Right atrium auricular region (tissue), 2 donors: ENCODE results near the gene CSH1. TPM values are rescaled to one million over a fixed set of nuclear protein-coding genes. Genes with fewer than 3 reads are reported as not detected.
"Not testable (repeated sequence)": the region's sequence is repeated elsewhere in the genome, so short reads cannot be mapped to it uniquely, and the experiment has no call there.

ENCODE experiments used
- DNase-seq: peaks from one replicate; pipeline ENCODE4 v3.0.0-alpha.2; 2019; ENCODE audit warnings: low spot score
- H3K27ac ChIP-seq, 2 donors: fragments of 200-600 bp; sonication (generic); 1 replicate in 1 of 2; 2 replicates in 1 of 2; pipeline ENCODE4 v1.5.1; 2016 to 2019
- H3K27me3 ChIP-seq, 2 donors: fragments of 200-600 bp; sonication (generic); one replicate each; pipeline versions ENCODE4 v1.5.1 to v1.6.0; 2017 to 2019
- H3K36me3 ChIP-seq: fragments of 200-600 bp; sonication (generic); one replicate; pipeline ENCODE4 v1.5.1; 2016
- H3K4me1 ChIP-seq, 2 donors: fragments of 200-600 bp; sonication (generic); one replicate each; pipeline versions ENCODE4 v1.5.1 to v1.6.0; 2017 to 2019
- H3K4me3 ChIP-seq, 2 donors: fragments of 200-600 bp; sonication (generic); 1 replicate in 1 of 2; 2 replicates in 1 of 2; pipeline ENCODE4 v1.5.1; 2017 to 2019; ENCODE audit warnings: mild to moderate bottlenecking in 1 of 2, moderate library complexity in 1 of 2
- H3K9me3 ChIP-seq, 2 donors: fragments of 200-600 bp; sonication (generic); one replicate each; pipeline ENCODE4 v1.5.1; 2019
- CTCF ChIP-seq, 2 donors: fragments of 200-600 bp; sonication (generic); IDR thresholded peaks; one replicate each; pipeline ENCODE4 v1.5.1; 2019; ENCODE audit warnings: antibody characterized with exemption in 2 of 2
- total RNA-seq, 2 donors: library from RNA; depleted of rRNA; stranded (reverse); fragments of >200 nt; gene quantifications; one replicate each; pipeline ENCODE4 v1.1.0, GENCODE V29; 2016

Gene CSH1
- total RNA-seq, 2 donors from 2014 or later = not detected

- Histone ChIP-seq H3K27ac (no peak overlapping the region), H3K4me1 (peaks cover 0 to 7% of the 10 kb centered on the region in 2 donors), H3K36me3 (no peaks in the 10 kb centered on the region), H3K9me3 (no peaks in the 10 kb centered on the region), H3K27me3 (no peaks in the 10 kb centered on the region), H3K4me3 (no peak overlapping the region)
- DNase-seq = no peak
- TF ChIP-seq CTCF (IDR thresholded peaks at IDR 0.05) = no peak
These were observed 21.3 kb upstream of the CSH1 start for GRCh38 chr17:63917646-63918045.

- not testable (repeated sequence) for H3K27me3 ChIP-seq, H3K4me1 ChIP-seq, H3K9me3 ChIP-seq, DNase-seq, H3K27ac ChIP-seq, H3K36me3 ChIP-seq, H3K4me3 ChIP-seq
These were observed 20.8 kb upstream of the CSH1 start for GRCh38 chr17:63917206-63917605.

- no peaks in the 10 kb centered on the region for H3K36me3 ChIP-seq
- TF ChIP-seq CTCF (IDR thresholded peaks at IDR 0.05) = no peak
These were observed 20.3 kb upstream of the CSH1 start for GRCh38 chr17:63916566-63917185.

GRCh38 chr17:63915753-63916152, 19.4 kb upstream of the CSH1 start:
- H3K9me3 ChIP-seq, DNase-seq, H3K4me3 ChIP-seq, H3K4me1 ChIP-seq, H3K36me3 ChIP-seq, H3K27me3 ChIP-seq, H3K27ac ChIP-seq: not testable (repeated sequence)

More at GRCh38 chr17:63916566-63917185, 20.3 kb upstream of the CSH1 start:
- Histone ChIP-seq H3K4me3 (no peak overlapping the region), H3K27me3 (no peaks in the 10 kb centered on the region), H3K4me1 (peaks cover 0 to 7% of the 10 kb centered on the region in 2 donors), H3K27ac (no peak overlapping the region), H3K9me3 (no peaks in the 10 kb centered on the region)
- no peak for DNase-seq

- peaks cover 0 to 6% of the 10 kb centered on the region in 2 donors for H3K4me1 ChIP-seq
- TF ChIP-seq CTCF (IDR thresholded peaks at IDR 0.05) = no peak
- H3K4me3 ChIP-seq = no peak overlapping the region
- no peak overlapping the region for H3K27ac ChIP-seq
- no peaks in the 10 kb centered on the region for H3K9me3 ChIP-seq
- no peaks in the 10 kb centered on the region for H3K36me3 ChIP-seq
- H3K27me3 ChIP-seq = no peaks in the 10 kb centered on the region
- DNase-seq = no peak
These were observed 18.1 kb upstream of the CSH1 start for GRCh38 chr17:63914471-63914870.

- no peak overlapping the region for H3K4me3 ChIP-seq
- H3K4me1 ChIP-seq = no peaks in the 10 kb centered on the region
- H3K9me3 ChIP-seq = no peaks in the 10 kb centered on the region
- H3K27me3 ChIP-seq = no peaks in the 10 kb centered on the region
- no peak for DNase-seq
- peak; percentile 87 to 95 for TF ChIP-seq CTCF (IDR thresholded peaks at IDR 0.05)
- no peaks in the 10 kb centered on the region for H3K36me3 ChIP-seq
- no peak overlapping the region for H3K27ac ChIP-seq
These were observed 15.3 kb upstream of the CSH1 start for GRCh38 chr17:63911657-63912100.

GRCh38 chr17:63911041-63911635, 14.8 kb upstream of the CSH1 start, which contains the start of gene CSHL1:
CSHL1 (minus strand) TSS chr17:63911258; CDS start chr17:63911196, 62 bp downstream.
- no peaks in the 10 kb centered on the region for H3K27me3 ChIP-seq
- H3K36me3 ChIP-seq = no peaks in the 10 kb centered on the region
- H3K9me3 ChIP-seq = no peaks in the 10 kb centered on the region
- H3K4me3 ChIP-seq = no peak within 1 kb of the TSS
- no peaks in the 10 kb centered on the region for H3K4me1 ChIP-seq
- no peak for TF ChIP-seq CTCF (IDR thresholded peaks at IDR 0.05)
- DNase-seq = no peak
- H3K27ac ChIP-seq = no peak within 1 kb of the TSS
